Measurements from ENCODE around the gene TOGARAM1.

TOGARAM1 gene

DNA sequence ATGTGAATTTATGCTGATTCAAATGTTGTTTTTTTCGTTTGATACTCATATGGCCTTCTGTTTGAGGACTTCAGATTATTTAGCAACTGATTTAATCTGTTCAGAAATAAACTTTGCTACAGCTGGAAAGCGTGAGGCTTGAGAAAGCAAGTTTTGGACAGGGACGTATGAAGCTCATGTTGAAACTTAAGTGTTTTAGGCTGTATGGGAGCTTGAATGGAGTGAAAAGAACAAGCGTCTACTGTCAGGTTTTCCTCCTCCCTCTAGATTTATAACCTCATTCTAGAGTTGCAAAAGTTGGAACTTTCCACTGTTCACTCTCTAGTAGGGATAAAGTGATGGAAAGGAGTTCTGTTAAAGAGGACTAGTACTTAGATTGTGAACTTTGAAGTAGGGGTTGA lies 123.0 kb downstream of the TOGARAM1 start:
- peak; percentile 60 for DNase-seq (ENCODE audit: low read depth)
- TF ChIP-seq CTCF (conservative IDR thresholded peaks at IDR 0.05; ENCODE audit: control insufficient read depth, insufficient read depth, low read depth, low read length), result no peak
- H3K4me3 ChIP-seq (ENCODE audit: control insufficient read depth, low read depth, low read length), result peak overlapping the region; percentile 87

DNA sequence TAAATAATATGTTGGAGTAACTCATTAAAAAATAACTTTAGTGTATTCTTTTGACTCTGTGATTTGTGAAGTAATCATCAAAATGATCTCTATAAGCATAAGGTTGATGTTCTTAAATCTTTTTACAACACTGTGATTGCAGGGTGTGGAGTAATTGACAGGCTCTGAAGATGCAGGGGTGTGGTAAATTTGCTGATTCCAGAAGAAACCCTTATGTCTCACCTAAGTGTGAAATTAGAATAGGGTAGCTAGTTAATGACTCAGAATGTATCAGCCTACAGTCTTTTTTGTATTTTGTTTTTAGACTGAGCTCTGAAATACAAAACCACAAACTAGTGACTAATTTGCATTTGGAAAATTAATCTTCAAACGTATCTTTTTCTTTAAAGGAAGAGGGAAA lies 127.8 kb downstream of the TOGARAM1 start:
- DNase-seq (ENCODE audit: low read depth), result peak; percentile 76
- TF ChIP-seq CTCF (conservative IDR thresholded peaks at IDR 0.05; ENCODE audit: control insufficient read depth, insufficient read depth, low read depth, low read length), result no peak

DNA sequence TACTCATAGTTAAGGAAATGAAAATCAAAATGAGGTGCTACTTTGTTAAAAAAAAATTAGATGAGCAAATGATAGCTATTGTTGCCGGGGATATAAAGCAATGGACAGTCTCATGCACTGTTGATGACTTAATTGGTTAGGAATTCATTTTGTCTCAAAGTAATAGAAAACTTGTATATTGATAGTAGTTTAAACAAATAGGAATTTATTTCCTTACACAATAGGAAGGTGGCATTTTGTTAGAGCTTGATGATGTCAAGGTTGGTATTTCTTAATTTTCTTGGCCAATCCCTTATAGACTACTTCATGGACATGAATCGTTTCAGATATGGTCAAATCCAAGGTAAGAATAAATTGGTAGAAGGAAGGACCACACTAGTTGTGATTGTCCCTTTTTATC lies 129.7 kb downstream of the TOGARAM1 start:
- peak; percentile 40 for DNase-seq (ENCODE audit: low read depth)
- TF ChIP-seq CTCF (conservative IDR thresholded peaks at IDR 0.05; ENCODE audit: control insufficient read depth, insufficient read depth, low read depth, low read length), result no peak
- no peak overlapping the region for H3K4me3 ChIP-seq (ENCODE audit: control insufficient read depth, low read depth, low read length)

More for the DNA sequence above, 127.8 kb downstream of the TOGARAM1 start:
- H3K4me3 ChIP-seq (ENCODE audit: control insufficient read depth, low read depth, low read length), result no peak overlapping the region

- no peak for DNase-seq (ENCODE audit: low read depth)
- no peak overlapping the region for H3K4me3 ChIP-seq (ENCODE audit: control insufficient read depth, low read depth, low read length)
- TF ChIP-seq CTCF (conservative IDR thresholded peaks at IDR 0.05; ENCODE audit: control insufficient read depth, insufficient read depth, low read depth, low read length), result no peak
These were observed 132.3 kb downstream of the TOGARAM1 start for GRCh38 chr14:45094275-45094674.

DNA sequence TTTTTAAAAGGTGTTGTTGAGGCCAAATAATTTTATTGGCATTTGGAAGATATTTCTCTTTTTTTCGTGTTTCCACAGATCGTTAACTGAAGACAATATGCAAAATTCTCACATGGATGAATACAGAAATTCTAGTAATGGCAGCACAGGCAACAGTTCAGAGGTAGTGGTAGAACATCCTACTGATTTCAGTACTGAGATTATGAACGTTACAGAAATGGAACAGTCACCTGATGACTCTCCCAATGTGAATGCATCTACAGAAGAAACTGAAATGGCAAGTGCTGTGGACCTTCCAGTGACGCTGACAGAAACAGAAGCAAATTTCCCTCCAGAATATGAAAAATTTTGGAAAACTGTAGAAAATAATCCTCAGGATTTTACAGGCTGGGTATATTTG lies 133.2 kb downstream of the TOGARAM1 start:
- DNase-seq (ENCODE audit: low read depth), result no peak
- no peak overlapping the region for H3K4me3 ChIP-seq (ENCODE audit: control insufficient read depth, low read depth, low read length)
- TF ChIP-seq CTCF (conservative IDR thresholded peaks at IDR 0.05; ENCODE audit: control insufficient read depth, insufficient read depth, low read depth, low read length), result no peak

DNA sequence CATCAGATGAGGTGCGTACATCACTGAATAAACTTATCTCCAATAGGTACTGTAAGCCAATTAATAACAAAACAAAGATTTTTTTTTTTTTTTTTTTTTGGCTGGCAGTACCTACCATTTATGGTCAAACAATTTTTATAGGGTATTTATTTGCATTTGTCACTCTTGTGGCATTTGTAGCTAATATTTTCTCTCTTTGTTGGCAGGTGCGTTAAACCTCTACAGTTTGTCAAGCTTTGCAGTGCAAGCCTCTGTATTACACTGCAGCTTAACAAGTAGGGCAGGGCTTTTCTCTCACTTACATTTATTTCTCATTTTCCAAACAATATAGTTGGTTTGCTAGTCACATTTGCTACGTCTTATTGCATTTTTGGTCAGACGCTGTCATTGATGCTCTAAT lies 134.2 kb downstream of the TOGARAM1 start:
- no peak for DNase-seq (ENCODE audit: low read depth)
- H3K4me3 ChIP-seq (ENCODE audit: control insufficient read depth, low read depth, low read length), result no peak overlapping the region
- no peak for TF ChIP-seq CTCF (conservative IDR thresholded peaks at IDR 0.05; ENCODE audit: control insufficient read depth, insufficient read depth, low read depth, low read length)

DNA sequence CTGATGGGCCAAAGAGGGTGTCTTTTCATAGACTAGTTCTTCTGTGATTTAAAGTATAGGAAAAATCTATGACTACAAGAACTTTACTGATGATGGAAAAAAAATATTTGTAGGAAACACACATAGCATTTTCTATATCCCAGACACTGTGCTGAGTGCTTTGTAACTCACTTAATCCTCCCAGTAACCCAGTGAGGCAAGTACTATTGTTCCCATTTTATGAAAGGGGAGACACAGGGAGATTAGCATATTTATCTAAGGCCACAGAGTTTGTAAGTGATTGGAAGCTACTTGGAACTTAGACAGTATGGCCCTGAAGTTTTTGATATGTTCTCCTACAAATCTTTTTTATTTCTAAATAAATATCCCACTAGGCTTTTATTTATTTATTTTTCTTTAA lies 141.8 kb downstream of the TOGARAM1 start:
- H3K4me3 ChIP-seq (ENCODE audit: control insufficient read depth, low read depth, low read length), result no peak overlapping the region
- no peak for TF ChIP-seq CTCF (conservative IDR thresholded peaks at IDR 0.05; ENCODE audit: control insufficient read depth, insufficient read depth, low read depth, low read length)

More for the DNA sequence above, 141.8 kb downstream of the TOGARAM1 start:
- DNase-seq (ENCODE audit: low read depth), result no peak
